HL-60 (cell line): ENCODE measurements around the gene PRRT1.

Source experiments
- DNase-seq, 2 experiments: peaks; one replicate each; pipeline ENCODE4 v3.0.0-alpha.2; 2010 to 2020; ENCODE audit warnings: low read depth in 1 of 2, low spot score in 1 of 2
- H3K27ac ChIP-seq: fragments of 250-450 bp; sonication (Bioruptor Pico); replicated peaks from 2 replicates; pipeline ENCODE4 v1.5.1; 2020; ENCODE audit warnings: mild to moderate bottlenecking, moderate library complexity
- H3K27me3 ChIP-seq: fragments of 250-450 bp; sonication (Bioruptor Pico); 2 replicates; pipeline ENCODE4 v1.5.1; 2021; ENCODE audit warnings: mild to moderate bottlenecking, moderate library complexity; ENCODE audit not compliant: insufficient read depth, poor library complexity, severe bottlenecking
- H3K4me3 ChIP-seq: replicated peaks from 2 replicates; pipeline ENCODE4 v1.5.1; 2011; ENCODE audit warnings: mild to moderate bottlenecking, control low read depth, low read length; ENCODE audit not compliant: insufficient read depth
- CTCF ChIP-seq: IDR thresholded peaks from one replicate; pipeline ENCODE4 v1.5.1; 2011; ENCODE audit warnings: low read length, control low read depth, inconsistent platforms; ENCODE audit not compliant: insufficient read depth
- GABPA ChIP-seq: IDR thresholded peaks from 2 replicates; pipeline ENCODE4 v1.6.1; 2012; ENCODE audit warnings: low read depth
- POLR2AphosphoS5 ChIP-seq: IDR thresholded peaks from 2 replicates; pipeline ENCODE4 v1.6.1; 2012; ENCODE audit warnings: low read depth
- REST ChIP-seq: IDR thresholded peaks from 2 replicates; pipeline ENCODE4 v1.6.1; 2012; ENCODE audit warnings: low read depth; ENCODE audit not compliant: insufficient replicate concordance
- SPI1 ChIP-seq: IDR thresholded peaks from 2 replicates; pipeline ENCODE4 v1.6.1; 2012; ENCODE audit warnings: low read depth, mild to moderate bottlenecking, borderline replicate concordance

Gene PRRT1

GRCh38 chr6:32149932-32150870 lies 1.5 kb downstream of the PRRT1 start:
- Histone ChIP-seq H3K27me3 (peaks cover 48% of the 10 kb centered on the region), H3K27ac (no peak overlapping the region), H3K4me3 (no peak overlapping the region)
- no peak for DNase-seq
- TF ChIP-seq POLR2AphosphoS5 = no peak
- no peak for TF ChIP-seq CTCF
- no peak for TF ChIP-seq SPI1
- TF ChIP-seq REST = no peak
- no peak for TF ChIP-seq GABPA

- peaks cover 40% of the 10 kb centered on the region for H3K27me3 ChIP-seq
- no peak overlapping the region for H3K4me3 ChIP-seq
- no peak for TF ChIP-seq SPI1
- TF ChIP-seq CTCF = no peak
- TF ChIP-seq POLR2AphosphoS5 = no peak
- TF ChIP-seq GABPA = no peak
- TF ChIP-seq REST = no peak
- H3K27ac ChIP-seq = no peak overlapping the region
- DNase-seq = no peak
Measured at GRCh38 chr6:32149092-32149755, 2.5 kb downstream of the PRRT1 start.

GRCh38 chr6:32148289-32149091 lies 3.2 kb downstream of the PRRT1 start:
- no peak overlapping the region for H3K27ac ChIP-seq
- TF ChIP-seq SPI1 (no peak), POLR2AphosphoS5 (no peak), CTCF (no peak), GABPA (no peak), REST (no peak)
- H3K4me3 ChIP-seq = no peak overlapping the region
- no peak for DNase-seq
- H3K27me3 ChIP-seq = peaks cover 36% of the 10 kb centered on the region
